Measurements from ENCODE around the gene MTSS2.

MTSS2 gene

DNA sequence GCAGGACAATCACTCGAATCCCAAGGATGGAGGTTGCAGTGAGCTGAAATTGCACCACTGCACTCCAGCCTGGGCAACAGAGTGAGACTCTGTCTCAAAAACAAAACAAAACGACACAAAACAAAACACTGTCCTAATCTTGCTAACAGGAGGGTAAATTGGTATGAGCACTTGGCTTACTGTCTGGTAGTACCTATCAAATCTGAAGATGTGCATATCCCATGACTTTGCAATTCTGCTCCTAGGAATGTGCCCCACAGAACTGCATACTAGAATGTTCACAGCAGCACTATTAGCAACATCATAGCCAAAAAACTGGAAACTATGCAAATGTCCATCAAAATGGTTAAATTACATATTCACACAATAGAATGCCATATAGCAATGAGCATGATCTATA lies 15.7 kb downstream of the MTSS2 start:
- DNase-seq (ENCODE audit: low spot score): no peak

DNA sequence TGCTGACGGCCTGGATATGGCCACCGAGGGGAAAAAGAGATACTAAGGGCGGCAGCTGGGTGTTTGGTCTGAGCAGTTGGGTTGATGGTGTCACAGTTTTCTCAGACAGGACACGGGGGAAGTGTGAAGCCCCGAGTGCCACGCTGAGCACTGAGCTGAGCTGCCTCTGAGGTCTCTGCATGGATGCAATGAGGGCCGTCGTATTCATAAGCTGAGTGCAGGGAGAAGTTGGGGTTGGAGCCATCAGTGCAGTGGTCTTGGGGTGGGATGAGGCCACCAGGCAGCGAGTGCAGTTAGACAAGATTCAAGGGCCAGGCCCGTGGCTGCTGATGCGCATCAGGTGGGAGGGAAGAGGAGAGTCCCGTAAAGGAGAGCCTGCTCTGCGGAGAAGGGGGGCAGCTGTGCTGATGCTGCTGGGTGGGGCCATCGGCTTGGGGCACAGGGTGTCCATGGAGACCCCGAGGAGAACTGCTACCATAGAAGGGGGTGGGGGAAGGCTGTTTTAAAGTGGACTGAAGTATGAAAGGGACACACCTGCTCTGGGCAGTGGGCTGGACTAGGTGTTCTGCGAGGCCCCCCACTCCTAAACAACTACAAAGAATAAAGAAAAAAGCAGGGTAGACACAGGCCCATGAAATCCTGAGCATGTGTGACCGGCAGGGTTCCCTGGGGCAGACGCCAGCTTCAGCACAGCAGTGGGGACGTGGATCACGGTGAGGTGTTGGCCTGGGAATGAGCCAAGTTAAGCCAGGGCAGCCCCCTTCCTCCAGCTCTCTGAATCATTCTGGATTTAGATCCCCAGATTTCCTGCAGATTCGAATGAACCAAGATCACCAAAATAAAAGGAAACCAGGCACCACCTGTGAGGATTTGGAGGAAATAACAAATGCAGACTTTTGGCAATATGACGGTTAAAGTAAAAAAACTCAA lies 19.8 kb downstream of the MTSS2 start:
- no peak for DNase-seq (ENCODE audit: low spot score)

DNA sequence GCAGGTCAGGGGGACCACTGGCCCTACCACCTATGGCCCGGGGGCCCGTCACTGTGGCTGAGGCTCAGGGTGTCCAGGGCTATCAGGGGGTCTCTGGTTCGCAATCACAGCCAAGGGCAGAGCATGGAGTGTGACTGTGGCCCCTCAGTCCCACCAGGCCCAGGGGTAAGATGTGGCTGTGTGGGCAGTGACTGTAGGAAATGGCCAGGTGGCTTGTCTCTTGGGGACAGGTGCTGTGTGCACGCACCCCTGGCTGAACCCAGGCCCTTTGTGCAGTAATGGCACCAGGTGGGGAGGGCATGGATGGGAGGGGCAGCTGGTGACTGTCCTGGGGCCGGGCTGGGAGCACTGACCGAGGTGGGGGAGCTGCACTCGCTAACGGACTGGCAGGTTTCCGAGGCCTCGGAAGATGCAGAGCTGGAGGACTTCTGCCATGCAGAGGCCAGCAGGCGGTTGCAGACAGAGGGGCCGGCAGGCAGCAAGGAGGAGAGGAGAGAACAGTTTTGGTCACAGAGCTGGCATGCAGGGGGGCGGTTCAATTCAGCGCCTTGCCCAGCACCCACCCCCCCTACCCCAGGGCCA lies 20.6 kb downstream of the MTSS2 start:
- DNase-seq (ENCODE audit: low spot score): no peak

DNA sequence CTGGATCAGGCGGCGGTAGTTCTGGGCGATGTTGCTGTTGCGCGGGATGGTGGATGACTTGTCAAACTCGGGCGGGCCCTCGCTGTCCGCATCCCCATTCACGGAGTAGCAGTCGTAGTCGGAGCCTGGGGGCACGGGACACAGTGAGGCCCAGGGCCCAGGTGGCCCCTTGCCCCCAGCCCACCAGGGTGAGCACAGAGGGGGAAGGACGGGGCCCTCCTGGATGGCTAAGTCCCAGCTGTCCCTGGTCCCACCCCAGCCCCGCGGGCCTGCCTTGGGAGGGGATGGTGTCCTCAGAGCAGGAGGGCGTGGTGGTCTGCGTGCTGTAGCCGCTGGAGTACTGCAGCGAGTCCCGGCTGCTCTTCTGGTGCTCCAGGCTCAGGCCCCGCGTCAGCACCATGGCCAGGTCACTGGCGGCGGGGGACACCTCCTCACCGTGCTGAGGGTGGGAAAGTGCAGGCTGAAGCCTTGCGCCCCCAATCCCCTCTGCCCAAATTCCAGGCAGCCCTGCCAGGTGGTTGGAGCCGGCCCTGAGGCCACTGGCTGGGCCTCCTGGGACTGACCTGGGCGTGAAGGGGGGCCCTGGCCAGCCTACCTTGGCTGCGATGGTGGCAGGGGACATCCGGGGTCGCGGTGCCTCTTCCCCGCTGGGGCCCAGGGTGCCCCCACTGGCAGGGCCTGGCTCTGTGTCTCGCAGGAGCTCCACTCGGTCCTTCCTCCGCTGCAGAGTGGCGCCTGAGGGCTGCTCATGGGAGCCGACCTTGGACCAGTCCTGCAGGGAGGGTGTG lies 21.3 kb downstream of the MTSS2 start:
- no peak for DNase-seq (ENCODE audit: low spot score)

DNA sequence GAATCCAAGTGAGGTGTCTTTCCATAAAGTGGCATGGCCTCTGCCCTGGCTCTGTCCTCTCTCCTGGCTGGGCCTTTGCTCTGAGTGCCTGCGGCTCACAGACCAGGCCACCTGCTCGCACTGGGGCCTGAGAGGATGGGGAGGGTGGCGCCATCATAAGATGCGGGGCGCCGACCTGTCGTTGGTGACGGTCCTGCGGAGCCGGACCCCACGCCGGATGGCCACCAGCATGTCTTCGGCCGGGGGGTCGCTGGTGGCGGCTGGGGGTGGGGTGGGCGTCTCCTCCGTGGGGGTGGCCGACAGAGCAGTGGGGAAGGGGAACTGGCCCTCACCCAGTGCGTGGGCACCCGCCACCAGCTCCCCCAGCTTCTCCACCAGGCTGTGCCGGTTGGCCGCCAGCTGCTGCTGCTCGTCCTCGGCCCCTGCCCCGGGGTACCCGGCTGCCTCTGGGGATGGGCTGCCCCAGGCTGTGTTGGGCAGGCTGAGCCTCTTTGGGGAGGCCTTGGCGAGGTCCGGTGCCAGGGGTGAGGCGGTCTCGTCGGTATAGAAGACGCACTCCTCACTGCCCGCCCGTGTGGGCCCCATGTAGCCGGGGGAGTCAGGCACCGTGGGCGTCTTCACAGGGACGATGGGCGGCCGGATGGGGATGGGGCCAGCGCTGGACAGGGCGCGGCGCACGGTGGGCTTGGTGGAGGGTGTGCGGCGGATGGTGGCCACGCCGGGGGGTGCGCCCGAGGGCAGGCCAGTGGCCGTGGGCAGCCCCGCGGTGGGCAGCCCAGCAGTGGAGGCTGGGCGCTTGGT lies 22.1 kb downstream of the MTSS2 start:
- no peak for DNase-seq (ENCODE audit: low spot score)

DNA sequence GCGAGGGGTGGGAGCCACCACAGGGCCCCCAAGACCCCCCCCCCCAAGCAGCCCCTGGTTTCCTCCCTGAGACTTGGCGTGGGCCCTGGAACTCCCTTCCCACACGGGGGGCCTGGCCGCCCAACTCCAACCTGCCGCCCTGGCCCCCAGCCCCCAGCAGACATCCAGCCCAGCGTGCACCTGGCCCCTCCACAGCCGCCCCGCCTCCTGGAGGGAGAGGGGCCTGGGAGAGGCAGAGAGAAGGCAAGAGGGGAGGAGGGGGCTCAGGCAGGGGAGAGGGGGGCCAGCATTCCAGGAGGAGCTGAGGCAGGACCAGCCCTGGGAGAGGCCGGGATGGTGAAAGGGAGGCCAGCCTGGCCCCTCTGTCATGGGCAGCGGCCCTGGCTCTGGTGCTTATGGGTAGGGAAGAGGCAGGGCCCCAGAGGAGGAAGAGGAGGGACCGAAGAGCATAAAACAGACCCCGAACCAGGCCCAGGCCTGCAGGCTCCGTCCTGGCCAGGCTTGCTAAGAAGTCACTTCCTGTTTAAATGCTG lies 22.8 kb downstream of the MTSS2 start:
- no peak for DNase-seq (ENCODE audit: low spot score)

DNA sequence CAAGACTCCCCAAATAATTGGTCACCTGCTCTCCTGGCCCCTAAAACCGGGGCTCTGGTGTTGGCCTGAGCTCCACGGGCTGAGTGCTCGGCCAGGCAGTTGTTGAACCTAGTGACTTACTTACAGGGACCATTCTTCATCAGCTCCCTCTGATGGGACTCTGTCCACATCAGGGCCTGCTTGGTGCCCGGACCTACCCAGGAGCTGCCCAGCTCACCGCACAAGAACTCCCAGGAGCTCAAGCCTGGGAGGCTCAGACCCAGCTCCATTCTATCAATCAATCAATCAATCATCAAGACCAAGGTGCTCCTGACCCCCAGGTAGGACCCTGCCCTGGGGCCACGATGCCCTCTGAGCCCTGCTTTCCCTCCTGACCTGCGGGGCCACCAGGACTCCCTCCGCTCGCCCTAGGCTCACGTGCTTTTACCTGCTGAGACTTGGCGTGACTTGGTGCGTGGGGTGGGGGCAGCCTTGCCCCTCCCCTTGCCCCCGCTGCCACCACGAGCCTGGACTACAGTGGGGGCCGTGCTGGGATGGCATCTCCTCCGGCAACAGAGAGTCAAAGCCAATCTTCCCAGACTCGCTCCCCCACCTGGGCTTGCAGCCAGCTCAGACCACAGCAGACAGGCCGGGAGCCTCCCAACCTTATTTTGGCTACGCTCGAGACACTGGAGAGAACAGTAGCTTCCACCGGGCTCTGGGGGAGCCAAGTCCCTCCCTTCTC lies 23.8 kb downstream of the MTSS2 start:
- DNase-seq (ENCODE audit: low spot score): no peak

DNA sequence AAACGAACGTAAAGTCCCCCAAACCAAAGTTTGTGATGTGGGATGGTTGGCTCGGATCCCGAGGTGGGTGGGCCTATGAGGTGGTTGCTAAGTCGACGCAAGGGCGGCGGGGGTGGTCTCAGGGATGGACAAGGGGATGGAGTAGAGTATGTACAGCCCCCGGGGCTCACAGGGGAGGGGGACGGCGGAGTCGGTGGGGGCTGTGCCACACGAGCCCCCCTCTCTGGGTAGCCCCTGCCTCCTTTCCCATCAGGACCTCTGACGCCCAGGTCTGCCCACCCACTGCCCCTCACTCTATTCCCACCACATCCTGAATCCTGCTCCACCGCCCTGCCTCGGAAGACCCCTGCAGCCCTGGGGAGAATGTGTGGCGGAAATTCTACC lies 24.3 kb downstream of the MTSS2 start:
- DNase-seq (ENCODE audit: low spot score): no peak

DNA sequence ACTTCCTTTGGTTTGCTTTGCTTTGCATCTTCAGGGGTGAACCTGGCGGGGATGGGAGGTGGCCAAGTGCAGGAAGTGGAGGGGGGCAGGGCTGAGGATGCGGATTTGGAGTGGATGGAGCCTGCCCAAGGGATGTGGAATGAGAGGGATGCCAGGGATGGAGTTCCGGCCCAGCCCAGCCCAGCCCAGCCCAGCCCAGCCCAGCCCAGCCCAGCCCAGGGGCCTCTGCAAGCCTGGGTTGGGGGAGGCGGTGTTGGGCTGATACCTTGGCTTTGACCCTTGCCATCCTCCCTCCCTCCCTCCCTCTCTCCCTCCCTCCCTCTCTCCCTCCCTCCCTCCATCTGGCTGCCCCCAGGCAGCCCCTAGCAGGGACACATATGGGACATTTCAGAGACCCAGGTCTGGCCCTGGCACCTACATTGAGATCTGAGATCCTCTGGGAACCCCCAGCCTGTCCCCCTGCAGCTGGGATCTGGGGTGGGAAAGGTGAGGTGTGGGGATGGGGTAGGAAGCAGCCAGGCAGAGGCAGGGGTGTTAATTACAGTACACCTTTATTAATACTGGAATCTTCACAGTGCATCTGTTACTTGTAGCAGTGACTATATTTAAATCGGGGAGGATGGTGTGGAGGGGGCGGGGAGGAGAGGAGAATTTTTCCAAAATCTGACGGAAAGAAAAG lies 25.0 kb downstream of the MTSS2 start:
- DNase-seq (ENCODE audit: low spot score): no peak

DNA sequence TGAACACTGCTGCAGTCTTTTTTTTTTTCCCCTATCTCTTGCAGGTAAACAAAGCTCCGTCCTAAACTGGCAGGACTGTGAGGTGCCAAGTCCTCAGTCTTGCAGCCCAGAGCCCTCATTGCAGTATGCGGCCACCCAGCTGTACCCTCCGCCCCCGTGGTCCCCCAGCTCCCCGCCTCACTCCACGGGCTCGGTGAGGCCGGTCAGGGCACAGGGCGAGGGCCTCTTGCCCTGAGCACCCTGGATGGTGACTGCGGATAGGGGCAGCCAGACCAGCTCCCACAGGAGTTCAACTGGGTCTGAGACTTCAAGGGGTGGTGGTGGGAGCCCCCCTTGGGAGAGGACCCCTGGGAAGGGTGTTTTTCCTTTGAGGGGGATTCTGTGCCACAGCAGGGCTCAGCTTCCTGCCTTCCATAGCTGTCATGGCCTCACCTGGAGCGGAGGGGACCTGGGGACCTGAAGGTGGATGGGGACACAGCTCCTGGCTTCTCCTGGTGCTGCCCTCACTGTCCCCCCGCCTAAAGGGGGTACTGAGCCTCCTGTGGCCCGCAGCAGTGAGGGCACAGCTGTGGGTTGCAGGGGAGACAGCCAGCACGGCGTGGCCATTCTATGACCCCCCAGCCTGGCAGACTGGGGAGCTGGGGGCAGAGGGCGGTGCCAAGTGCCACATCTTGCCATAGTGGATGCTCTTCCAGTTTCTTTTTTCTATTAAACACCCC lies 25.7 kb downstream of the MTSS2 start:
- no peak for DNase-seq (ENCODE audit: low spot score)

DNA sequence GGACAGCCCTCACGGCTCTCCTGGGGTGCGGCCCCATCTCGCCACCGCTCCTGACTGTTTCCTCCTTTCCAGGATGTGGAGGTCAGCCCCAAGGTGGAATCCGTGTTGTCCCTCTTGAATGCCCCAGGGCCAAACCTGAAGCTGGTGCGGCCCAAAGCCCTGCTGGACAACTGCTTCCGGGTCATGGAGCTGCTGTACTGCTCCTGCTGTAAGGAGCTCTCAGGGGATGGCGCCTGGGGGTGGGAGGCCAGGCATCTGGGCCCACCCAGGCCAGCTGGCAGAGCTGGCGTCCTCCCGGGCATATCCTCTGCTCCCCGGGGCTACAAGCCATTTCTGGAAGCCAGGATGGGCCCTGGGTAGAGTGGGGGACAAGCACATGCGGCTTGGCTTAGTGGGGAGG lies 26.3 kb downstream of the MTSS2 start:
- no peak for DNase-seq (ENCODE audit: low spot score)

DNA sequence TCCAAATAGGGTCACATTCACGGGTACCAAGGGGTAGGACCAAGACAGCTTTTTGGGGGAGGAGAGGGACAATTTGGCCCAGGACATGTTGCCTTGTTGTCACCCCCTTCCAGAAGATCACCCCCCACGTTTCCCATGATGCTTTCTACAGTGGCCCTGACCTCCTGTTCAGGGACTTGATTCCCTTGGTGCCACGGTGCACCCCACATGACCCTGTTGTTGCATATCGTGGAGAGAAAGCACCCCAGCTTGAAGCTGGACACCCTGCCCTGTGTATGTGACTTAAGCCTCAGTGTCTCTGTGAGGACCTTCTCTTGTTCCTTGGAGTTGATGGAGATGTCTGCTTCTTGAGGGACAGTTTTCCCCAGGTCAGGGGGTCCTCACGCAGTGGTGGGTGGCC lies 26.9 kb downstream of the MTSS2 start:
- no peak for DNase-seq (ENCODE audit: low spot score)

DNA sequence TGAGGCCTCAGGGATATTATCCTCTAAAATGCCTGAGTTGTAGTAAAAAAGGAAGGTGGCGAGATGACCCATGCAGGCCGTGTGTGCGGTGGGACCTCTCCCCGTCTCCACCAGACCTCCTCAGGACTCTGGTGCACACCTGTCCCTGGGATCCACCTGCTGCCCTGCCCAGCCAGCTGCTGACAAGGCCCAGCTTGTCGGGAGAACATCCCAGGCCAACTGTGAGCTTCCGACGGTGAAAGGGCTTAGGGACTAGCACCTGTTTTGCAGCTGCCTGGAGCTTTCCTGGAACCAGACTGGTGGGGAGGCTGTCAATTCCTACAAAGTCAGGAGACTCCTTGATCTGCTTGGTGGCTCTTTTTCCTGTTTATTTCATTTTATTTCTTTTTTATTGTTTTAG lies 27.9 kb downstream of the MTSS2 start:
- DNase-seq (ENCODE audit: low spot score): no peak

DNA sequence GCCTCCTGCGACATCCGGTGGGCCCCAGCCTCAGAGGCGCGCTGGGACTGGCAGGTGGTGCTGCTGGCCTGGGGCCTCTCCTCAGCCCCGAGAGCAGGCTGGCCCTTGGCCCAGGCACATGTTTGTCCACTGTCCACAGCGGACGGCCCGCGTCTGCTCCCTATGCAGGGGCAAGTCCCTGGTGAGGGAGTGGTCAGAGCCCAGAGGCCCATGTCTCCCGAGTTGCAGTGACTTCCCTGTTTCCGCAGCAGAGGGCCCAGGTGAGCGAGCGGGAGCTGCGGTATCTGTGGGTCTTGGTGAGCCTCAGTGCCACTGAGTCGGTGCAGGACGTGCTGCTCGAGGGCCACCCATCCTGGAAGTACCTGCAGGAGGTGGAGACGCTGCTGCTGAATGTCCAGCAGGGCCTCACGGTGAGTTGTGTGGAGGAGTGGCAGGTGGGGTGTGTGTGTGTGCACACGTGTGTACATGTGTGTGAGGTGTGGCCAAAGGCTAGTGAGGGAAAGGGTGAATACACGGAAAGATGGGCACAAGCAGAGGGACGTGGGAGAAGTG lies 29.1 kb downstream of the MTSS2 start:
- DNase-seq (ENCODE audit: low spot score): no peak

DNA sequence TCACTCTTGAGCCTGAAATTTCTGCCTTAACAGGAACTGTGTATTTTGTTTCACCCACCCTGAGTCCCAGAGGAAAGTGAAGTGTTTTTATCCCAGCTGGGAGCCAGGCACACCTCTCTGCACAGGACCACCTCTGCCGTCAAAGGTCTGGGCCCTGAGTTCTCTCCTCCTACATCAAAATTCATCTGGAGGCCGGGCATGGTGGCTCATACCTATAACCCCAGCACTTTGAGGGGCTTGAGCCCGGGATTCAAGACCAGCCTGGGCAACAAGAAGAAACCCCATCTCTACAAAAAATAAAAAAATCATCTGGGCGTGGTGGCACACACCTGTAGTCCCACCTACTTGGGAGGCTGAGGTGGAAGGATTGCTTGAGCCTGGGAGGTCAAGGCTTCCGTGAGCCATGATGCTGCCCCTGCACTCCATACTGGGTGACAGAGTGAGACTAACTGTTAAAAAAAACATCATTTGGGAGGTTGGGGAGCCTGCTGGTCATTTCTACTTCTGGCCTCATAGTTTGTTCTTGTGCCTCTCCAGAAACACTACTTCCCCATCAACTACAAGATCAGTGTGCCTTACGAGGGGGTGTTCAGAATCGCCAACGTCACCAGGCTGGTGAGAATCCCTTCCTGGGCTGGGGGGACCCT lies 29.7 kb downstream of the MTSS2 start:
- DNase-seq (ENCODE audit: low spot score): no peak

DNA sequence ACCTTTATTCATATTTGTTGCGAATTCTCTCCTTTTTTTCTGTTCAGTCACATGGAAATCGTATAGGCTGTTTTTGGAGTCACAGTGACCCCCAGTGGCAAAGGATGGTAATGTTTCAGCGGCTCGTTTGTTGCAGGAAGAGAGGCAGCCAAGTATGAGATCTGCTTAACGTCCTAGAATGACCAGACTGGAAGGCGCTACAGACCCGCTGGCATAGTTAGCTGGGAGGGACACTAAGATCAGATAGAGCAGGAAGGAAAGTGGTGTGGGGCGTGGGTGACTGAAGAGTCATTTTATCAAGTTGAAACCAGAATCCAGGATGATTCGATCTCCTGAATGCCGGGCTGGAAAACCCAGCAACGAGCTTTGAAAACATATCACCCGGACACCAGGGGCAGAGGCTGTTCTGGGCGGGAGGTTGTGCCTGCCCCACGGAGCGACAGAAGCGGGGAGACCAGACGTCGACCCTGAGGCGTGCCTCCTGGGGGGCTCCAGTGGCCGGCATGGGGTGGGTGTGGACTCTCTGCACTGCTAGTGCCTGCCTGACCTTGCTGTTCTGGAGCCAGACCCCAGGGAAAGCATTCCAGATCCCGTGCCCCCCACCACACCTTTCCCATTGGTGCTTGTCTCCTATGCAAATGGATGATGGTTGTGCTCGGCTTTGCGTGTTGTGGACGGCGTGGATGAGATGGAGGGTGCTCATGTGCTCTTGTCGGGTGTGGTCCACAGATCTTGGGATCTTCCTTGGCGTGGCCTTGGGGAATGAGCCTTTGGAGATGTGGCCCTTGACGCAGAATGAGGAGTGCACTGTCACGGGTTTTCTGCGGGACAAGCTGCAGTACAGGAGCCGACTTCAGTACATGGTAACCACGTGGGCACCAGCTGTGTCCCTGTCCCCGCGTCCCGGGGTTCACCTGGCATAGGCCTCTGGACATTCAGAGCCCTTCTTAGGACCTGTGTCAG lies 31.8 kb downstream of the MTSS2 start:
- DNase-seq (ENCODE audit: low spot score): peak; percentile 86

DNA sequence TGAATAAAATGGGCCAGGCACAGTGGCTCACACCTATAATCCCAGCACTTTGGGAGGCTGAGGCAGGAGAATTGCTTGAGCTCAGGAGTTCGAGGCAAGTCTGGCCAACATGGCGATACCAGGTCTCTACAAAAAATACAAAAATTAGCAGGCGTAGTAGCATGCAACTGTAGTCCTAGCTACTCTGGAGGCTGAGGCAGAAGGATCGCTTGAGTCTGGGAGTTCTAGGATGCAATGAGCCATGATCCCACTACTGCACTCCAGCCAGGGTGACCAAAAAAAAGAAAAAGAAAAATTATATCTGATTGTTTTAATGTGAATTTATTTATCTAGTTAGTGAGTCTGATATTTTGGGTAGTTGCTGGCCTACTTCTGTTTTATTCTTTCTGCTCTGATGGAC lies 32.4 kb downstream of the MTSS2 start:
- no peak for DNase-seq (ENCODE audit: low spot score)

DNA sequence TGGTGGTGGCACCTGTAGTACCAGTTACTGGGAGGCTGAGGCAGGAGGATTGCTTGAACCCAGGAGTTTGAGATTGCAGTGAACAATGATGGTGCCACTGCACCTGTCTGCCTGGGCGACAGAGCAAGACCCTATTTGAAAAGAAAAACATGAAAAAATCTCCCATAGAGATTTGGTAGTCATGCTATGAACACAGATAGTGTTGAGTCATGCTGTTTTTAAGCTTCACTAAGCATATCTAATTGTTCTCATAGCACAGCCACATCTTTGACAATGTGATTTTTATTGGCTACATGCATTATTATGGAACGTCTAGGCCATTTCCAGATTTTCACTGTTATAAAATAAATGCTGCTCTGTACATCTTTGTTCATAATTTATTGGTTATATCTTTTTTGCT lies 33.5 kb downstream of the MTSS2 start:
- DNase-seq (ENCODE audit: low spot score): no peak
